Chondrocyte (in vitro differentiated cells): ENCODE measurements around the gene CLTRN. TPM values are rescaled to one million over a fixed set of nuclear protein-coding genes. Genes with fewer than 3 reads are reported as not detected.

Source experiments
- DNase-seq: peaks from one replicate; pipeline ENCODE4 v3.0.0; 2021; ENCODE audit warnings: mixed read lengths, low spot score
- H3K27ac Mint-ChIP-seq: one replicate; pipeline ENCODE4 v1.8.0; 2021; ENCODE audit warnings: mild to moderate bottlenecking, moderate library complexity, mixed read lengths; ENCODE audit not compliant: unreplicated experiment
- H3K27me3 Mint-ChIP-seq: 2 replicates; pipeline ENCODE4 v1.8.0; 2021; ENCODE audit warnings: low read depth, mixed read lengths
- H3K36me3 Mint-ChIP-seq: 2 replicates; pipeline ENCODE4 v1.8.0; 2021; ENCODE audit warnings: low read depth, mixed read lengths
- H3K4me1 Mint-ChIP-seq: 2 replicates; pipeline ENCODE4 v1.8.0; 2021; ENCODE audit warnings: low read depth, mild to moderate bottlenecking, mixed read lengths
- H3K4me3 Mint-ChIP-seq: one replicate; pipeline ENCODE4 v1.8.0; 2021; ENCODE audit warnings: mild to moderate bottlenecking, moderate library complexity, mixed read lengths; ENCODE audit not compliant: unreplicated experiment
- H3K9me3 Mint-ChIP-seq: 2 replicates; pipeline ENCODE4 v1.8.0; 2021; ENCODE audit warnings: low read depth, mixed read lengths
- total RNA-seq: library from RNA; stranded (reverse); gene quantifications from 3 replicates; pipeline ENCODE4 v1.2.1, GENCODE V29; 2021
- TF ChIP-seq, protein P1 (sequence below): fragments of 200-600 bp; sonication (generic); IDR thresholded peaks from 2 replicates; pipeline ENCODE4 v1.5.0; 2021; ENCODE audit warnings: antibody characterized with exemption, mild to moderate bottlenecking, moderate library complexity

CLTRN gene
- total RNA-seq, 1 donor from 2014 or later: 0.20 TPM

DNA sequence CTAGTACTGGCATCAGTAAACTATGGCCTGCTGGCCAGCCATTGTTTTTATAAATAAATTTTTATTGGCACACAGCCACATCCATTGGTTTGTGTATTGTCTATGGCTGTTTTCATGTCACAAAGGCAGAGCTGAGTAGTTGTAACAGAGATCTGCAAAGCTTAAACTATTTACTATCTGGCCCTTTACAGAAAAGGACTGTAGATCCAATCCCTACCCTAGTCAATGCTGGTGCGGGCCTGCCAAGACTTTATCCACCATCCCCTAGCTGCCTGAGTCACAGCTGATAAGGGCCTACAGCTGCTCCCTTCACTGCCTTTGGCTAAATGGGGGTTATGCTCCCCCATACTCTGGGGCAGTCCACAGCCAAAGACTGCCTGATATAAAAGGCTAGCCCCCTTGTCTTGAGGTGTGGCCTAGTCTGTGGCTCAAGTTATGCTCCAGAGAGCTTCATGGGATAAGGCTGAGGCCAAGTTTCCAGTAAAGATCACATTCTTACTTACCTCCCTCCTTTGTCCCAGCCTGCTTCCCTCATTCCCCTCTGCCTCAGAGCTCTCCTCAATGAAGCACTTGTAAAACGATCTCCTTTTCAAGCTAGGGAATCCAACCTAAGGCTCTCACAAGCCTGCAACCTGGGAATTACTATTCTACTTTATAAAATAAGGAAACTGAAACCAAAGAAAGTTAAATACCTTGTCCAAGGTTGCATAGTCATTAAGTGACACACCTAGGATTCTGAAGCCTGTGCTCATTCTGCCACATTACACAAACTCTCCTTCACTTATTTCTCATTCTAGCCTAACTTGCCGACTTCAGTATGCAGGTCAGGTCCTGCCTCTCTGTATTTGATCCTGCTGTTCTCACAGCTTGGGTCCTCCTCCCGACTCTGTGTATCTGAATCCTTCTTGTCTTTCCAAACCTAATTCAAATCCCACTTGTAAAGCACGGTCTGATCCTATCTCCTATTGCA, 84.5 kb downstream of the CLTRN start:
- no peak overlapping the region for H3K4me3 Mint-ChIP-seq
- no peaks in the 10 kb centered on the region for H3K4me1 Mint-ChIP-seq
- peaks cover 12% of the 10 kb centered on the region for H3K27me3 Mint-ChIP-seq
- peaks cover 4% of the 10 kb centered on the region for H3K9me3 Mint-ChIP-seq
- TF ChIP-seq, protein P1, sequence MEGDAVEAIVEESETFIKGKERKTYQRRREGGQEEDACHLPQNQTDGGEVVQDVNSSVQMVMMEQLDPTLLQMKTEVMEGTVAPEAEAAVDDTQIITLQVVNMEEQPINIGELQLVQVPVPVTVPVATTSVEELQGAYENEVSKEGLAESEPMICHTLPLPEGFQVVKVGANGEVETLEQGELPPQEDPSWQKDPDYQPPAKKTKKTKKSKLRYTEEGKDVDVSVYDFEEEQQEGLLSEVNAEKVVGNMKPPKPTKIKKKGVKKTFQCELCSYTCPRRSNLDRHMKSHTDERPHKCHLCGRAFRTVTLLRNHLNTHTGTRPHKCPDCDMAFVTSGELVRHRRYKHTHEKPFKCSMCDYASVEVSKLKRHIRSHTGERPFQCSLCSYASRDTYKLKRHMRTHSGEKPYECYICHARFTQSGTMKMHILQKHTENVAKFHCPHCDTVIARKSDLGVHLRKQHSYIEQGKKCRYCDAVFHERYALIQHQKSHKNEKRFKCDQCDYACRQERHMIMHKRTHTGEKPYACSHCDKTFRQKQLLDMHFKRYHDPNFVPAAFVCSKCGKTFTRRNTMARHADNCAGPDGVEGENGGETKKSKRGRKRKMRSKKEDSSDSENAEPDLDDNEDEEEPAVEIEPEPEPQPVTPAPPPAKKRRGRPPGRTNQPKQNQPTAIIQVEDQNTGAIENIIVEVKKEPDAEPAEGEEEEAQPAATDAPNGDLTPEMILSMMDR: no peak
- H3K27ac Mint-ChIP-seq: no peak overlapping the region
- no peak for DNase-seq
- H3K36me3 Mint-ChIP-seq: no peaks in the 10 kb centered on the region

Other genes with a start within 250 kb of the CLTRN start
- 13.3 to 37.5 TPM (median 13.4 TPM) in 3 replicates for gene PIR, start 171.5 kb downstream of the CLTRN start, total RNA-seq
- gene BMX, start 164.0 kb downstream of the CLTRN start, total RNA-seq: not detected in 3 replicates
- not detected in 3 replicates for gene ACE2, start 63.8 kb downstream of the CLTRN start, total RNA-seq
- gene CA5B, start 73.5 kb upstream of the CLTRN start, total RNA-seq: 4.5 to 7.9 TPM (median 7.5 TPM) in 3 replicates
- 12.2 to 21.4 TPM (median 13.9 TPM) in 3 replicates for gene ZRSR2, start 125.7 kb upstream of the CLTRN start, total RNA-seq
- 59.1 to 72.5 TPM (median 68.4 TPM) in 3 replicates for gene AP1S2, start 190.0 kb upstream of the CLTRN start, total RNA-seq